DMS53 (cell line): ENCODE results near the gene XIRP1.

ENCODE experiments used
- DNase-seq: peaks from one replicate; lab custom pipeline; 2025; lab: John Stamatoyannopoulos, UW

The XIRP1 gene

GRCh38 chr3:39209329-39209970, 17.1 kb upstream of the XIRP1 start:
- DNase-seq: no peak

DNA sequence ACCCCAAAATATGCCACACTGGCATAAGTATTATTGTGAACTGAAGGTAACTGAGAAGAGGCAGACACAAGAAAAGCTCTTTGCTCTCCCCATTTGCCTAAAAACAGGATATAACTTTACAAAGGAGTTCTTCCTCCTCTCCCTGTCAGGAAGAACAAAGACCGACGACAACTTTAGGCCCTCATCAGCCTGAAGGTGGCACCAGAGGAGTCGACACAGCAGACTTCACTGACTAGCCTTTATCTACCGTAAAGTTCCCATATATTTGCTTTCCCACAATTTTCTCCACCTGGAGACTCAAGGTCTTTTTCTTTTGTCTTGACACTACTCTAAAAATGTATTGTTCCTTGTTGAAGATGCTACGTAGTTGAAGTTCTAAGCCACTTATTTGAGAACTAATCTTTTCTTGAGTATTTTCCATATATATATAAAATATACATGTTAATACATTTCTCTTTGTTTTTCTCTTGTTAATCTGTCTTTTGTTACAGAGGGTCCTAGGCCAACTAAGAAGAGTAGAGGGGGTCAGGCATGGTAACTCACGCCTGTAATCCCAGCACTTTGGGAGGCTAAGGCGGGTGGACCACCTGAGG, 16.2 kb upstream of the XIRP1 start:
- peak; percentile 63 for DNase-seq

DNA sequence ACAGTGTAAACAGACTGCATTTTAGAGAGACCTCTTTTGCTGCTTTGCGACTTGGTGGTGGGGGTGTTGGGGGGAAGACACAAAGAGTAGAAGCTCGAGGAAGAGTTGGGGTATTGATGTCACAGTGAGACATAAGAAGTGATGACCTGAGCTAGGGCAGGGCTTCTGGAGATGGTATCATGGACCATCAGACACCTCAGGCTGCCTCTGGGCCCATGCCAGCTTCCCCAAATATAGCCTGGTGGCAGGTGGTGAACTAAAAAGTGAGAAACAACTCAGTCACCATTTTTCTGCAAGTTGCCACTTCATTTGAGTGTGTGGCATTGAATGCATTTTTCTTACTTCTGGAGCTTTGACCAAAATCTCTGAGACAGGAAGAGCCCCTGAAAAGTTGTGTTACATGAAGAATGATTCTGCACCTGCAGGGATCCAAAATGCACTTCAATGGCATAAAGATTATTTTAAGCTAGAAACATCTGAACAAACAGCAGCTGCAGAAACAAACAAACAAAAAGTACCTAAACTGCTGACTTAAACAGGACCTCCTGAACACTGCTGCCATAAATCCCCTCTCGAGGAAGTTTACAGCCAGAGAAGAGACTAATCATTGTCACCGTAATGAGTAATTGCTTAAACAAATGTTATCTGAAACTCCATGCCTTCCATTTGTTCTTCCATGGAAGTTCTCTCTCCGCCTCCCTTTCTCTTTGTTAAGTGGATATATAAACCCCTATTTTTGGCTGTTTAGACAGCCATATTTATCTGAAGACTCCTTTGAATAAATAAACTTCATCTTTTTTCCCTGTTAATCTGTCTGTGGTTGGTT, 15.2 kb upstream of the XIRP1 start:
- peak; percentile 38 for DNase-seq

- DNase-seq: no peak
Measured at GRCh38 chr3:39205919-39206516, 13.6 kb upstream of the XIRP1 start.

- no peak for DNase-seq
Measured at GRCh38 chr3:39205131-39205530, 12.7 kb upstream of the XIRP1 start.

- no peak for DNase-seq
Measured at GRCh38 chr3:39203860-39204259, 11.5 kb upstream of the XIRP1 start.

DNA sequence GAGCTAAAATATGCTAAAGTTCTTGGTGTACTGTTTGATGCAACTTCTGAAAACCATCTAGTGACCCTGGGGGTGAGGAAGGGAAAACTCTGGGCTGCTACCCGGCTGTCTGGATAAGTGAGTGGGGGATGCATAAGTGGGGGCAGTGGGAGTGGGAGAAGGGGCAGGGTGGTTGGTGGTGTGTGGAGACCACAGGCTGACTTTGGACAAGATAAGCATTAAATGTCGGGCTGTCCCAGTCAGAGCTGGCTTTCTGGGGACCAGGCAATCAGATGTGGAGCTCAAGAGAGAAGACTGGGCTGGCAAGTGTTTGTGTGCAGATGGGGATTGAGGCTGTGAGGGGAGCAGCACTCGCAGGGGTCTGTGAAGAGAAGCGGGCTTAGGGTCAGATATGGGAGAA, 11.0 kb upstream of the XIRP1 start:
- no peak for DNase-seq

DNA sequence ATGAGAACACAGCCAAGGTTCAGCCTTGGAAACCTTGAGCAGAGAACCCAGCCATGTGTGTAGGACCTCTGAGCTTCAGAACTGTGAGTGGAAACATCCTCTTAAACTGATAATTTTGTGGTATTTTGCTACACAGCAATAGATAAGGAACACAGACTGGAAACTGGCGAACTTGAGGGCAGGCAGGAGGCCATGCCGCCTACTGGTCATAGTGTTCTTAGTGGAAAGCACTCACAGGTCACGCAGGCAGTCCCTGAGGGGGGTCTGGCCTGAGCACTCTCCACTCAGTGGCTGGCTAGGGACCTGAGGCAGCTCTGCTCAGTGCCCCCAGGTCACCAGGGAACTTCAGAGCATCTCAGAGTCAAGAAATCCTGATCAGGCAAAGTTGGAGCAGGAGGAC, 9.7 kb upstream of the XIRP1 start:
- no peak for DNase-seq

DNA sequence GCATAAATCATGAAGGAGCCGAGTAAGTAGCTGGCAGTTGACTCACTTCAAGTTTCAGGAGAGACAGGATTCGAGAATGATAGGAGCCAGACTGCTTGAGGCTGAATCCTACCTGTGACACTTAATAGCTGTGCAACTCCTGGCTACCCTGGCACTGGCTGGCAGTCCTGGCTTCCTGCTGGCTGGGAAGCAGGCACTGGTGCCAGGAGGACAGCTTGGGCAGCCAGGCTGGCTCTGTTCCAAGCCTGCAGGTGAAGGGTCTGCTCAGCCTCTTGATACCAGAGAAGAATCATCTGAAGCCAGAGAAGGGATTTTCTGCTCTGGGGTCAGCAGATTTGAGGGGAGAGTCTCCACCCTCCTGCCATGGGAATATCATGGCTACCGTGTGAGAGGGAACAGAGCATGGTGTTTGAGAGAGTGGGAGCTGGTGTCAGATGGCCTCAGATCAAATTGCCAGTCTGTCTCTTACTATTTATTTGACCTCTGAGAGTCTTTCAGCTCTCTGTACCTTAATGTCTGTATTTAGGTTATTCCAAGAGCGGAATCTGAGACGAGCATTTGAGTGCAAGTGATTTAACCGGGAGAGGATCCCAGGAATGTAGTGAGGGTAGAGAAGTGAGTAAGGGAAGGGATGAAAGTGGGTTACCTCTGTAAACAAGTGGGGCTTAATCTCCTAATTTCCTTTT, 4.4 kb upstream of the XIRP1 start:
- DNase-seq: peak; percentile 6

GRCh38 chr3:39196034-39196433, 3.6 kb upstream of the XIRP1 start:
- no peak for DNase-seq

DNA sequence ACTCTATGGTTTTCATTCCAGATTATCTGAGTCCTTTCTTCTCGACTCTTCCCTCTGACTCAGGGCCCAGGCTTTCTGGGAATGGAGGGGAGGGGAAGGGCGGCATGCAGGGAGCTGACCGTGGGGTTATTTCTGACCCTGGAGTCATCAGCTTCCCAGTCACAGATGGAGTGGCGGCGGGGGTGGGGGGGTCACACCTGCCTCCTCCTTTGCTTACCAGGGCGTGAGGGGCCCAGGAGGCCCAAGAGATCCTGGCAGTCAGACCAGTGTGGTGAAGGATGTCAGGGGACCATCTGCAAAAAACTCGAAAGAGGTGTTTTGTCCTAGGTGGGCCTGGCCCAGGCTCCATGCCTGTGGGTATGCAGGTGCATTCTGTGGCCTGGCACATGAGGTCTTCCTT, 996 bp upstream of the XIRP1 start:
- DNase-seq: no peak

- DNase-seq: no peak
Measured at GRCh38 chr3:39191773-39192172, 622 bp downstream of the XIRP1 start.

- DNase-seq: peak; percentile 4
Measured at GRCh38 chr3:39191111-39191510, 1.3 kb downstream of the XIRP1 start.

GRCh38 chr3:39190281-39191025, 1.9 kb downstream of the XIRP1 start:
- no peak for DNase-seq

DNA sequence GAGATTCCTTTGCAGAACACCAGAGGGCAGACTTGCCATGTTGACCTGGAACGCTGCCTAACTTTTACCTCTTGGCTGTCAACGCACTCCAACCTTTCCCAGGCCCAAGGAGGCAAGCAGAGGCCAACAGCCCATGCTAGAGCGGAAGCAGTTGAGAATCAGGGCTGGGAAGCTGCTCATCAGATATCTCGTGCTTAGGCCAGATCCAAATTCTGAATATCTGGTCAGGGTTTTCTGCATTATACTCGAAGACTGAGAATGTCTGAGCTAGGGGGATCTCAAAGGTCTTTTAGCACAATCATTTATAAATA, 2.5 kb downstream of the XIRP1 start:
- DNase-seq: peak; percentile 74

DNA sequence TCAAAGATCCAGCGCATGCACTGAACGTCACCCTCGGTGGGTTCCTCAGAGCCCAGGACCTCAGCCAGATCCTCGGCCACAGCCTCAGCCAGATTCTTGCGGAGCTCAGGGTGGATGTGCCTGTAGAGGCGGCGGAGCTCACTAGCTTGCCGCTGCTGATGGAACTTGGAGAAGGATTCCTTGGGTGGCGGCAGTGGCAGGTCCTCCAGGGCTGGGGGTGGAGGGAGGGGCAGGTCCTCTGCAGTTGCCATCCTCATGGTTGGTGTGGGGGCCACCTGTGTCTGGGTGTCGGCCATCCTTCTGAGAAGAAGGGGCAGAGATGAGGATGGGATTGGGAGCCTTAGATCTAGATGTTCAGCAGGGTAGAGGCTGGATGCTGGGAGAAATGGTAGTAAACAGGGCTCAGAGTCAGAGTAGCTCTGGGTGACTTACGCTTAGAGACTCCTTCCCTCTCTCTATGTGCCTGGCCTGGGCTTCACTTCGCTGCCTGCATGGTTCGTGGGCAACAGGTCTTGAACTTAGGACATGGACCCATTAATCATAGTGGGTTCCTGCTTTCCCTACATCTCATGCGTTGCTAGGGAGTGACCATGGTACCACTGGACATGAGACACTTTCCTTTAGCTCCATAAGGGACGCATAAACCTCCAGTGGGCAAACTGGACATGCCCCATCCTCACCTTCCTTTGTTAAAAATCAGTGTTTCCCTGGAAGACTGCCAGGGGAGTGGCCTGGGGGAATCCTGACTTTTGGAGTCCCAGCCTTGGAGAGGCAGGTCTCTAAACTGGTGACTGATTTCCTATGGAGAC, 3.0 kb downstream of the XIRP1 start:
- DNase-seq: no peak

DNA sequence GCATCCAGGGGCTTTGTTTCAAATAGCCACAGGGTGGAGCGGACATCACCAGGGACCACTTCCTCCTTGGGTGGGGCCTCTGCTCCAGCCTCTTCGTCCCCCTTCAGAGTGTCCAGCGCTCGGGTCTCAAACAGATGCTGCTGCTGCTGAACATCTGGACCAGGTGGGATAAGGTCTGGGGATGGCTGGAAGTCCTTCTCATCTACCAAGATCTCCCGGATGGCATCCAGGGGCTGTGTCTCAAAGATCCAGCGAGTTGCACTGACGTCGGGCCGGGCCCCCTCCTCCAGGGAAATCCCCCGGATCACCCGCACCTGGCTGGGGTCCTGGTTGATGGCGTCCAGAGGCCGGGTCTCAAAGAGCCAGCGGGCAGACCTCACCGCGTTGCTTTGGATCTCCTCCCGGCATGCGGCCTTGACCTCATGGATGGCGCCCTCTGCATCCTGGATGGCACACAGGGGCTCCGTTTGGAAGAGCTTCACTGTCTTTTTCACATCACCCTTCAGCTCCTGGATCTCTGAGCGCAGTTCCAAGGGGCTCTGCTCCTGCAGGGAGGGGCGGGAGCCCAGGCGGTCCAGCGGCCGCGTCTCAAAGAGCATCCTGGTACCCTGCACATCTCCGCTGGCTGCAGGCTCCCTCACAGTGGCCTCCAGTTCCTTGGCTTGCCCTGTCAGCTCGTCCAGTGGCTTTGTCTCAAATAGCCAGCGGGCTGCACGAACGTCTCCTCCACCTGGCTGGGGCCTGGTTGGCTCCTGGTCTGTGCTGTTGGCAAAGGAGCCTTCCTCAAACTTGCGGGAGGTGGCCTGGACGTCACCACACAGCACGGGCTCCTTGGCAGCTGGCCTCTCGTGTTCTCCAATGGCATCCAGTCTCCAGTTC, 3.9 kb downstream of the XIRP1 start:
- no peak for DNase-seq

GRCh38 chr3:39187372-39188155, 4.8 kb downstream of the XIRP1 start:
- DNase-seq: no peak

- DNase-seq: no peak
Measured at GRCh38 chr3:39186692-39187151, 5.7 kb downstream of the XIRP1 start.
